GM21390 (cell line): ENCODE data around the gene GLYATL3.

Source experiments
- ATAC-seq: cut with Tn5 transposase; IDR thresholded peaks from one replicate; pipeline ENCODE4 v1.9.1; 2021; ENCODE audit not compliant: unreplicated experiment

The GLYATL3 gene

DNA sequence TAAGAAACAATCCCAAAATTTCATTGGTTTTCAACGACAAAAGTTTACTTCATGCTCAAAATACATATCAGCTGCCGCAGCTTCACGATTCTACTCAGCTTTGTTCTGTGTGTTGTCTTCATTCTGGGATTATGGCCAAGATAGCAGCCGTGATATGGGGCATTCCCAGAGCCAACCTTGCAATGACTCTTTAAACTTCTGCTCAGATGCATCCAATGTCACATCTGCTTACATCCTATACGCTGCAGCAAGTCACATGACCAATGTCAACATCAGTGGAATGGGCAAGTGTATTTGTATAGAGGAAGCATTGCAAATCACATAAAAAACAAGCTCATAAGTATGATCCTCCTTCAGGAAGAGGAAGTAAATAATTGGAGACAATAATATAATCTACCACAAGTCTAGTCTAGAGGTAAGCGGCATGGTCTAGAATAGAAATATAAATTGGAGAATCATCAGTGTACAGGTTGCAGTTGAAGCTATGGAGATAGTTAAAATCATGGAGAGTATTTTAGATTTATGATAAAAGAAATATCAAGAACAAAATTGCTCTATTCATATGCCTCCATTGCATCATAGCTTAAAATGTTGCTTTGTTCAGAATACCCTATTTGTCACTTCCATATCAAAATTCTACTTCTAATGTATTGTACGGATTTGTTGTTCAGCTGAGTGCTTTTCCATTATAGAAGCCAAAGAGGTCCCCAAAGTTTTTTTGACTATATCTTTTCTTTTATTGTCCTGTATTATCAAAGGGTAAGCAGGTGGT lies 43.5 kb downstream of the GLYATL3 start:
- no peak for ATAC-seq

DNA sequence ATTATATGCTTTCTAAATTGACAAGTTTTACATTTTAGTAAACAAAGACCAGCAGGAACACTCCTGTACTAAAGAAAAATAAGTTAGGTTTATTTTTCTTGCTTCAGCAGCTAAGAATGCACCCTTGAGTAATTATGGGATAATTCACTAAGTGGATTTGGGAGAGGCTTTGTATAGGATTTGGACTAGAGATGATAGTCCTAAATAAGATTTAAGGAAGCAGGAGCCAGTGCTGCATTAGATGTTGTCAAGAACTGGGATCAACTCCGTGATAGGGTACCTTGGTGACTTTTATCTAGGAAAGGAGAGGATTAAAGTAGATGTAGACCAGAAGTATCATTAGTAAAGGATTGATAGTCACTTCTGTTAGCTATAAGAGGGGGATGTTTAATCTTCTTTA lies 46.6 kb downstream of the GLYATL3 start:
- ATAC-seq, result no peak

DNA sequence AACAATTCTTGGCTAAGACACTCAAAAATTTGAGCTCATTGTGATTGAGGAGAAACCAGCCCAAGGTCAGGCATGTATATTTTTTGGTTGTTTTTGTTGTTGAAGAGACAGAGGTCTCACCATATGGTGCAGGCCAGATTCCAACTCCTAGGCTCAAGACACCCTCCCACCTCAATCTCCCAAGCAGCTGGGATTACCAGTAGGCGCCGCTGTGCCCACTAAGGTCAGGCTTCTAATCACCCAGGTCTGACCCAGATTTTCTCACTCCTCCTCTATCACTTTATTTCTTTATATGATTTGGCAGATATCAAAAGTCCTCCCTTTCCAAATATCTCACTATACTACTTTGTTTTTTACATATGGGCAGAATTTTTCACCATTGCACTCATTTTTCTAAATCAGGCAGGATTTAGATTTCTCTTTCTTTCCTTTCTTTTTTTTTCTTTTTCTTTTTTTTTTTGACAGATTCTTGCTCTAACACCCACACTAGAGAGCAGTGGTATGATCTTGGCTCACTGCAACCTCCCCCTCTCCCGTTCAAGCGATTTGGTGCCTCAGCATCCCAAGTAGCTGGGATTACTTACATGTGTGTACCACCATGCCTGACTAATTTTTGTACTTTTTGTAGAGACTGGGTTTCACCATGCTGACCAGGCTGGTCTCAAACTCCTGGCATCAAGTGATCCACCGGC lies 49.0 kb downstream of the GLYATL3 start:
- no peak for ATAC-seq

DNA sequence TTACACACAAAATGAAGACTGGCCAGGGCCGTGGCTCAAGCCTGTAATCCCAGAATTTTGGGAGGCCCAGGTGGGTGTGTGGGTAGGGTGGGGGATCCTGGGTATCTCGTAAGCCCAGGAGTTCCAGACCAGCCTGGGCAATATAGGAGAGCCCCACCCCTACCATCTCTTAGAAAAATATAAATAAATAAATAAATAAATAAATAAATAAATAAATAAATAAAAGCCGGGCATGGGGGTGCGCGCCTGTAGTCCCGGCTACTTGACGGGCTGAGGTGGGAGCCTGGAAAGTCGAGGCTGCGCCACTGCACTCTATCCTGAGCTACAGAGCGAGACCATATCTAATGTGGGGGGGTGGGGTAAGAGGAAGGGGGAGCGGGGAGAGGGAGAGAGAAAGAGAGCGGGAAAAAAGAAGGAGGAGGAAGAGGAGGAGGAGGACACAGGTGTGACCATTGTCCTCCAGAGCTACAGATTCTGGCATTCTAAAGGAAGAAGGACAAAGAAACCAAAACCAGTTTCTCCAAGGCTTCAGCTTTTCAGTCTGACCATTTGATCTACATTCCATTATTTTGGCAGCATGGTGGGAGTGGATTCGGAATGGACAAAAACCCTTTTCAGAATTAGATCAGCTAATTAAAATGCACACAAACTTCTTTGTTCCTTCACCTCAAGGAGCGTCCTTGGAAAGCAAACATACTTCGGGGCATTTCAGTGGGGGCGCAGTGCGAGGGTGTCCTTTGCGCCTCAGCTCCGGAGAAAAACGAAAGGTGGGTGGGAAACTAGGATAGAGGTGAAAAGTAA lies 50.2 kb downstream of the GLYATL3 start:
- ATAC-seq, result no peak

DNA sequence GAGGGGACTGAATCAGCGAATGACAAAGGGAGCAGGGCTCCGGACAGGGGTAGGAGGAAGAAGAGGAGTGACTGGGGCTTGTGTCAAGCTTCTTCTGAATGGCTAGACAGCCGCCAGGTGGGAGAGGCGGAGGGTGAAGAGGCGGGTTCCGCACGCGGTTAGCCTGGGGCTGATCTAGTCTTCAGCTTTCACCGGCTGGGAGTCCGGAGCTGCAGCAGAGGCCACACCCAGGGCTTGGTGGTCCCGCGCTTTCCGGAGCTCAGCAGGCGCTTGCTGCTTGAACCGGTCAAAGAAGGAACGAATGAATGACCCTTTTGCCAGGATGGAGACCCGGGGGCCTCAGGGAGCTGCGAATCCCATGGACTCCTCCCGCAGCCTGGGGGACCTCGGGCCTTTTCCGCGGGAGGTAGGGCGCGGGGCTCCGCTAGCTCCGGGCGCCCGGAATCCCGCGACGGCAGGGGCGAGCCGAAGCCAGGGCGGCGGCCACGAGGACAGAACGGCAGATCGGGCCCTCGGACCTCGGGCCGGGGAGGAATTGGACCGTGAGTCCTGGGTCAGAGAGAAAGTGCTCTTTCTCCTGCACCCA lies 50.9 kb downstream of the GLYATL3 start, which contains the start of gene C6orf141:
TSS of gene C6orf141 (plus strand) at position 177 of the 586 bp plus-strand sequence. CDS start at position 302, 125 bp downstream.
- ATAC-seq, result peak; percentile 69

DNA sequence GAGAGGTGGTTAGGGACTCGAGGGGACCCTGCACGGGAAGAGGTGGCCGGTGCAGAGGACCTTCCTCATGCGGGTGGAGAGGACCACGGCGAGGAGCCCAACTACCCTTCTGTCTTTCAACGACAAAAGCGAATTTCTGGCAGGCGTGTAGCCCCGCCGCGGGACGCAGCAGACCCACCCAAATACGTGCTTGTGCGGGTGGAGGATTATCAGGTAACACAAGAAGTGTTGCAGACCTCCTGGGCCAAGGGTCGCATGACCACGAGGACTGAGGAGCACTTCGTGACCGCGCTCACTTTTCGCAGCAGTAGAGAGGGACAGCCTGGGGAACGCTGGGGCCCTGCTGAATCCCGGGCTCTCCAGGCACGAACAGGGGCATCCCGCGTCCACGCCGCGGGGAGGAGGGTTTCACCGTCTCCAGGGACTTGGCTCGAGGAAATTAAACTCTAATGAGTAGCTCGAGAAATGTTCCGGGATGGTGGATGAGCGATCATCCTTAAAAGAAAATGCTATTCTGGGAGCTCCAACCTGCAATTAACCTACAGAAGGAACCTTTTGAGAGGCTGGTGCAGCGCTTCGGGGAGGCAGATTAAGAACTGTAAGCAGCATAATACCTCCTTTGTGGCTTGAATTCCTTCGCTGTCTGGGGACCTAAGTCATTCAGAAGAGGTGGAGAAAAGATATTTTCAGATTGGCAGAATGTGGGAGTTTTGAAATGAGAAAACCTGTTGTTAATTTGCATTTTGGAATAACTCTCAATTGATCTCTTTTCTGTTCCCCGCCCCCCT lies 51.5 kb downstream of the GLYATL3 start:
- ATAC-seq, result peak; percentile 55

DNA sequence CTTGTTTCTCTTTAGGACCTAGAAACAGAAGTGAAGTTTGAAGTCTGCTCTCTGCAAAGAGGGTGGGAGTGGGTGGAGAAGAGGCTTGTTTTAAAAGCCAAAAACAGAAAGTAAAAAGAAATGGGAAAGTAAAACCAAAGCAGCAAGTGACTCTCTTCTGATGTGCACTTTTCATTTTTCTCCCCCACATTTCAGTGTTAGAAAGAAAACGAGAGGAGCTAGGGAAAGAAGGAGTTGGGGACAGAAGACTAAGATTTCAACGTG lies 52.1 kb downstream of the GLYATL3 start:
- peak; percentile 60 for ATAC-seq

DNA sequence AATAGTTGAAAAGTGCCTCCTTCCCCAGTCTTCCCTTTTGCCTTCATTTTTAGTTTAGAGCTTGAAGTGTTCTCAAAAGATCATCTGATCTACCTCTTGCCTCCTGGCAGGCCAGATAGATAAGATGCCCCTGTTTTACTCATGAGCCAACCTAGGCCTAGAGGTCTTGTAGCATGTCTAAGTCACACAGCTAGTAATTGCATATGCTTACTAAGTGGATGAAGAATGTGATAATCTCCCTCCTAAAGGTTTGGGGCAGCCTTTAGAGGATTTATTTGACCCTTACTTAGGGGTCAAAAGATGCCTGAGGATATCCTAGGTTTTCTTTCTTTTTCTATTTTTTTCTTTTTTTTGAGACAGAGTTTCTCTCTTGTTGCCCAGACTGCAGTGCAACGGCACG lies 52.9 kb downstream of the GLYATL3 start:
- no peak for ATAC-seq

DNA sequence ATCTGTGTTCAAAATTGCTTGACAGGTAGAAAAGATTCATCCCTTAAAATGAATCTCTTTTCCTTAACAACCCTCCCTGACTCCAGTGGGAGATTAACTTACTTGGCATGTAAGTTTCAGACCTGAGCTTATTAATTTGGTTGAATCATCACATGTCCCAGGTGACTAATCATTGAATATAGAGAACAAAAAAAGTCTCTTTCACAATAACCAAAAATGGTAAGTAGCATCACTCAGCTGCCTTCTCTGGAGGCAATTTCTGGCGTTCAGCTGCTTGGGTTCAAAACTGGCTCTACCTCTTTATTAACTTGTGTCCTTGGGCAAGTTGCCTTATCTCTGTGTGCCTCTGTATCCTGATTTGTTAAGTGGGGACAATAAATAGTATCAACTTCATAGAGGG lies 53.7 kb downstream of the GLYATL3 start:
- no peak for ATAC-seq

DNA sequence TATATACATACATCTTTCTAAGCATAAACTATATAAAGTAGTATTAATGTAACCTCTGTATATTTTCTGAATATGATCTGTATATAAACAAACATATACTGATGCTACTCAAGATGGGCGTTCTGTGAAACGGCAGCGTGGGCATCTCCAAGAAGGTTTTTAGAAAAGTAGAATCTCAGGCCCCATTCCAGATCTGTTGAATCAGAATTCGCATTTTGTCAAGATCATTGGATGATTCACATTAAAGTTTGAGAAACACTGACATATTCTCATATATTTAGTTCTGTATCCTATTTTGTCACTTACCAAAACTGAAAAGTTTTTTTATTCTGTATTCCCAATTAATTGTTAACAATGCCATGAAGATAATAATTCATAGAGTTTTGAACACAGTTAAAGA lies 56.2 kb downstream of the GLYATL3 start:
- ATAC-seq, result no peak

DNA sequence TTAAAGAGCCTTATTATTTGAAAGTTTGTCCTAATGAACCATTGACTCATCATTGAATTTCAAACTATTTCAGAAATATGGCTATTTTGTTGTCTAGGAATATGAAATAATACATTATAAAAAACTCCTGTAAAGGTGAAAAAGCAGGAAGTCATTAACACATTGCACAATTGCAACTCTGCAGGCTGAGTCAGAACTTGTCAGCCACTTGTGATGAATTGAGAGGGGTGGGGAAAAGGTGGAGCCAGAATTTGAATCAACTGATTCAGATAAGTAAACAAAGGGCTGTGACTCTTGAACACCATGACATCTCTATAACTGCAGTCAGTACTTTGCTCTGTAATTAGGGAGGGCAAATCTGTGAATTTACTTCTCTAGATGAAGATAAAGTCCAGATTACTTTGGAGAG lies 56.7 kb downstream of the GLYATL3 start:
- ATAC-seq, result no peak

DNA sequence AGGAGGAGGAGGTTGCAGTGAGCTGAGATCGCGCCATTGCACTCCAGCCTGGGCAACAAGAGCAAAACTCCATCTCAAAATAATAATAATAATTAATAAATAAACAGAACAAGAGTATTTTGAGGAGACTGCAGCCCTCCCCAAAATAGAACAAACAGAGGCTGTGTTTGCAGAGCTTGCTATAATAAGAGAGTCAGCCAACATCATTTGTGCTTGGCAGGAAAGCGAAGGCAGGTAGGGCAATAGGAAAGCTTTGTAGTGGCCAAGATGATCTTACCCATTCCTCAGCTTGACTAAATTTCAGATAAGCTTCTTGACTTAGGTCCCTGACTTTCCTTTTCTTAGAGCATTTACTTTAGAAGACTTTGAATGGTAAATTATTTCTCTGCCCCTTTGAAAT lies 57.5 kb downstream of the GLYATL3 start:
- ATAC-seq, result no peak

DNA sequence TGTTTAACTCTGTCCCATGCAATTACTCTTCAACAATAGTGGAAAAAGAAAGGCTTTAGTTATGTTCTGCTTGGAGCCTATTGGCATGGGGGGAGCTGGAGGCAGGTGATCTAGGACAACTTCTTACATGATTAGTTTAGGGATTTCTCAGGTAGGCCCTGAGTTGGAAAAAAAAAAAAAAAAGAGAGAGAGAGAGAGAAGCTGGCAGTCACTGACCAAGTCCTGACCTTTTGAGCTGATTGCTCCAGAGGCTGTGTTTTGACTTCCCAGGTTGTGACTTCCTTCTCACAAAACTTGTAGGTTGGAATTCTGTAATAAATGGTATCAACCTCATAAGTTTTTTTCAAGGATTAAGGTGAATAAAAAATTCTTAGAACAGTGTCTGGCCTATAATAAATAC lies 58.5 kb downstream of the GLYATL3 start:
- no peak for ATAC-seq

DNA sequence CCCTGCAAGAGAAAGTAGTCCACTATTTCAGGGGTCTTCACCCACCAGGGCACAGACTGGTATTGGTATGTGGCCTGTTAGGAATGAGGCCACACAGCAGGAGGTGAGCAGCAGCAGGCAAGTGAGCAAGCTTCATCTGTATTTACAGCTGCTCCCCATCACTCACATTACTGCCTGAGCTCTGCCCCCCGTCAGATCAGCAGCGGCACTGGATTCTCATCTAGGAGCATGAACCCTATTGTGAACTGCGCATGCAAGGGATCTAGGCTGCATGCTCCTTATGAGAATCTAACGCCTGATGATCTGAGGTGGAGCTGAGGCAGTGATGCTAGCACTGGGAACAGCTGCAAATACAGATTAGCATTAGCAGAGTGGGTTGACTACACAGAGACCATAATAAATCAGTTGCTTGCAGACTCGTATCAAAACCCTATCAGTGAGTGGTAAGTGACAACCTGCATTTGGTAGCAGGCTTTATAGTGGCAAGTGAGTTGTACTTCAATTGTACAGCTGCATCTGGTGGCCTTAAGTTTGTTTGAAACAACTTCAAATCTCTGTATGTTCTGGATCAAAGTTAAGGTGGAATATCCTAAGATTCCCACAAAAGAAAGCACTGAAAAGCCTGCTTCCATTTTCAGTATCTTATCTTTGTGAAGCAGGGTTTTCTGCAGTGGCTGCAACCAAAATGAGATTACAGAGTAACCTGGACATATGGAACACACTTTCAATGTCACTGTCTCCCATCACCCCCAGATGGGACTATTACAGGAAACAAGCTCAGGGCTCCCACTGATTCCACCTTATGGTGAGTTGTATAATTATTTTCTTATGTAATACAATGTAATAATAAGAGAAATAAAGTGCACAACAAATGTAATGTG lies 63.5 kb downstream of the GLYATL3 start:
- no peak for ATAC-seq

DNA sequence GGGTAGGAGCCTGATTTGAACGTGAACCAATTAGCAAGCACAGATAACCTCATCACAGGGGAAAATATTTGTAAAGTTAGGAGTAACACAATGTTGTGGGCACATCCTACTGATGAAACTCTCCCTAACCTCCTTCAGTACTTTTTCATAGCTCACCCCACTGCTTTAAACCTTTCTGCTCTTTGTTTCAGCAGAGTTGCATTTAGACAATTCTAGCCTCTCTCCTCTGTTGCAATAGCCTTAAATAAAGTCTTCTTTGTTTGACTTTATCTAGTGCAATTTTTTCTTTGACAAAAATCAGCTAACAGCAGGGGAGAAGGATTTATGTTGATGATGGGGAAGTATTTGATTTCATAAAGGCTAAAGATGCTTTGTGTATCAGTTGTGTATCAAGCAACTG lies 64.8 kb downstream of the GLYATL3 start:
- ATAC-seq, result no peak

DNA sequence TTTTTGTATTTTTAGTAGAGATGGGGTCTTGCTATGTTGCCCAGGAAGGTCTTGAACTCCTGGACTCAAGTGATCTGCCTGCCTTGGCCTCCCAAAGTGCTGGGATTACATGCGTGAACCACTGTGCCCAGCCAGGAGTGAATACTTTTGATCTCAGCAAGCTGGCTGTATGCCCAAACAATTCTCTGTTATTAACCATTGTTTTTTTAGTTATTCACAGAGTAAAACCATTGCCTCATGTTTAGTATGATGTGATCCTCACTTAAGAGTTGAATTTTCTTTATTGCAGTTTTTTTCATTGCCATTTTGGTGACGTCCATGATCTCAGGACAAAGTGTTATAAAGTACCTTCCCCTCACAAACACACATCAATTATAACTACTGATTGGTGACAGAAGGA lies 65.5 kb downstream of the GLYATL3 start:
- ATAC-seq, result no peak

DNA sequence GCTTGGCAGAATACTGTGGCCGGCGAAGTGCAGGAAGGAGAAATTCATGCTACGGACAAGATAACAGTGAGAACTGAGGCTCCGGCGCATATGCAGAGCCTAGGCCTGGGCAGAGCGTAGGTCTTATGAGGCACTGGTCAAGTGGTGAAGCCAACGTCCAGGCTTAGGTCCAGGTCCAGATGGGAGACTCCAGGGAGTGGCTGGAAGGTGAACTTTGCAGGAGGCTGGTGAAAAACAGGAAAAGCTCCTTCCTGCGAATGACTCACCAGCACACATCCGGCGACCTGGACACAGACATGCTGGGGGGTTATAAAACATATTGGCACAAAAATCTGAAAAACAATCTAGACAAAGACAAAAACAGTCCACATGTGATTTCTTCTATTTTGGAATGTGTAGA lies 66.1 kb downstream of the GLYATL3 start:
- no peak for ATAC-seq

DNA sequence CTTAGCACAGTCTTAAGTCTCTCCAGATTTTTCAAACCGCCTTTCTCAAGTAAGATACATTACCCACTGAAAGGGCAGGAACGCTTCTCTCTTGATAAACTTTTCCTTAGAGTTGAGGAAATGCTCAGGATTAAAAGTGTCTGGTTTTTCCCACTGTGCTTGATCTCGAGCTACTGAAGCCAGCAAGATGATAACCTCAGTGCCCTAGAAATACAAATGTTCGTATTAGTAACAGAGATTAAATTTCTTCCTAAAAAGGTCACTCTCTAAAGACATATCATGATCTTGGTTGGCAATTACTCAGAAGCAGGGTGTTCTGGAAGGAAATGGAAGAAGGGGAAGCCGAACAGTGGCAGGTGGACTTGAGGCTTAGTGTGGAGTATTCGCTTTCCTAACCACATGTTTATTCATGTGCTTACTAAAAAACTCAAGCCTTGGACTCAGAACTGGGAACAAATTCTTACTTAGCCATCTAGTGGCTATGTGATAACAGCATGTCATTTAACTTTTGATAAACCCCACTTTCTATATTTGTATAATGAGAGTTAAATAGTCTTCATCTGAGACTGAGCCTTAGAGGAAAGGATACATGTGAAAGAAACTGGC lies 70.9 kb downstream of the GLYATL3 start:
- ATAC-seq, result no peak

DNA sequence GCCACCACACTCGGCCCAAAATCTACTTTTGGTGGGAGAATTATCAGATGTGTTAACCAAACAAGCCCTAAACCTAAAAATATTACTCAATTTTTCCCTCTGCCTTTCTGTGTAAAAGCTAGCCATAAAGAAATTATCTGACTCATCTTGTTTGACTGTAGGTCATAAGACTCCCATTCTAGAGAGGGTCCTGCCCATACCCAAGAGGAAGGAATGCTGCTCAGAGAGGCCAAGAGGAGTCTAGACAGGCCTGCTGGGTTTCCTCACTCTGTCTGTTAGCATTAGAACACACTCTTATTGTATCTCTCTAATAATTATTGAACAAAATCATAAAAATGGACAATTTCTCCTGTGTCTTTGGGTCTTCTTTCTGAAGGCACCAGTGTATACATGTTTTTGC lies 76.9 kb downstream of the GLYATL3 start:
- ATAC-seq, result no peak
